Measurements from ENCODE around the gene ATG7. TPM values are rescaled to one million over a fixed set of nuclear protein-coding genes. Genes with fewer than 3 reads are reported as not detected.
"Not testable (repeated sequence)": the region's sequence is repeated elsewhere in the genome, so short reads cannot be mapped to it uniquely, and the experiment has no call there.

ATG7 gene
- total RNA-seq, 1 donor from 2014 or later: 41.7 TPM

- intact Hi-C loops (cut with micrococcal nuclease): no loop called here
Measured at GRCh38 chr3:11580645-11581044, 308.4 kb downstream of the ATG7 start.

GRCh38 chr3:11581237-11582190 is 309.3 kb downstream of the ATG7 start:
- intact Hi-C loops (cut with micrococcal nuclease): loop anchor here (2.0 kb wide), 1 partner anchor 61 kb away; the partner anchor contains the start of gene VGLL4

GRCh38 chr3:11582191-11582968 is 310.2 kb downstream of the ATG7 start:
- intact Hi-C loops (cut with micrococcal nuclease): loop anchor here (2.0 kb wide), 1 partner anchor 60 kb away; the partner anchor contains the start of gene VGLL4

GRCh38 chr3:11583235-11583634 is 311.0 kb downstream of the ATG7 start:
- intact Hi-C loops (cut with micrococcal nuclease): loop anchor here (2.0 kb wide), 1 partner anchor 60 kb away; the partner anchor contains the start of gene VGLL4

- intact Hi-C loops (cut with micrococcal nuclease): loop anchor here (2.0 kb wide), 1 partner anchor 59 kb away; the partner anchor contains the start of gene VGLL4
Measured at GRCh38 chr3:11583638-11584046, 311.4 kb downstream of the ATG7 start.

- intact Hi-C loops (cut with micrococcal nuclease): no loop called here
Measured at GRCh38 chr3:11584570-11584969, 312.4 kb downstream of the ATG7 start.

GRCh38 chr3:11587766-11588165 is 315.6 kb downstream of the ATG7 start:
- intact Hi-C loops (cut with micrococcal nuclease): no loop called here

GRCh38 chr3:11588338-11588737 is 316.1 kb downstream of the ATG7 start:
- intact Hi-C loops (cut with micrococcal nuclease): no loop called here

- intact Hi-C loops (cut with micrococcal nuclease): no loop called here
Measured at GRCh38 chr3:11588755-11589154, 316.6 kb downstream of the ATG7 start.

- intact Hi-C loops (cut with micrococcal nuclease): no loop called here
Measured at GRCh38 chr3:11589706-11590105, 317.5 kb downstream of the ATG7 start.

- intact Hi-C loops (cut with micrococcal nuclease): no loop called here
Measured at GRCh38 chr3:11591002-11591355, 318.8 kb downstream of the ATG7 start.

- intact Hi-C loops (cut with micrococcal nuclease): no loop called here
Measured at GRCh38 chr3:11591391-11592282, 319.4 kb downstream of the ATG7 start.

- intact Hi-C loops (cut with micrococcal nuclease): no loop called here
Measured at GRCh38 chr3:11592445-11593298, 320.5 kb downstream of the ATG7 start.

- intact Hi-C loops (cut with micrococcal nuclease): no loop called here
Measured at GRCh38 chr3:11593318-11594034, 321.3 kb downstream of the ATG7 start.

GRCh38 chr3:11595024-11595423 is 322.8 kb downstream of the ATG7 start:
- intact Hi-C loops (cut with micrococcal nuclease): not testable (repeated sequence)

- intact Hi-C loops (cut with micrococcal nuclease): no loop called here
Measured at GRCh38 chr3:11596387-11596786, 324.2 kb downstream of the ATG7 start.

- intact Hi-C loops (cut with micrococcal nuclease): no loop called here
Measured at GRCh38 chr3:11600501-11601282, 328.5 kb downstream of the ATG7 start.

GRCh38 chr3:11601446-11602238 is 329.4 kb downstream of the ATG7 start:
- intact Hi-C loops (cut with micrococcal nuclease): no loop called here

Data from T-helper 1 cell treated with Interleukin-12 subunit alpha and Interleukin-12 subunit beta and Interleukin-4 antibody, amounts not matched to agents 30 ng/mL and 1 ng/mL, for 36 hours (primary cell).